Frontal cortex (tissue), 4 donors: Measurements from ENCODE around the gene CXXC5. TPM values are rescaled to one million over a fixed set of nuclear protein-coding genes. Genes with fewer than 3 reads are reported as not detected.
A peak's percentile ranks its signal among the peaks of the same experiment; 100 is the strongest.

Experiments
- DNase-seq, 2 donors: peaks; one replicate each; pipeline ENCODE4 v3.0.0; 2012; ENCODE audit warnings: low spot score in 2 of 2
- FAIRE-seq: peaks from 2 replicates; lab custom pipeline; 2012; peaks lifted over from hg19 to GRCh38; lab: Jason Lieb, UNC
- total RNA-seq: library from RNA; depleted of rRNA; stranded (reverse); fragments of >200 nt; gene quantifications from one replicate; pipeline ENCODE4 v1.2.3, GENCODE V29; 2014
- donor health status: control.
- donor health status: control.
- donor health status: control.

Gene CXXC5
- total RNA-seq, 1 donor from 2014 or later, result 38.7 TPM

- DNase-seq, result no peak
Observed at GRCh38 chr5:139688088-139688702, 40.0 kb downstream of the CXXC5 start.

GRCh38 chr5:139688751-139689372 is 40.7 kb downstream of the CXXC5 start:
- no peak for FAIRE-seq
- DNase-seq, result no peak

More at GRCh38 chr5:139688088-139688702, 40.0 kb downstream of the CXXC5 start:
- FAIRE-seq, result no peak

- FAIRE-seq (no peak), DNase-seq (no peak)
Observed at GRCh38 chr5:139689631-139690063, 41.5 kb downstream of the CXXC5 start.

GRCh38 chr5:139690064-139690802 is 42.1 kb downstream of the CXXC5 start:
- no peak for FAIRE-seq
- DNase-seq, result no peak

GRCh38 chr5:139690803-139691629 is 42.9 kb downstream of the CXXC5 start:
- no peak for FAIRE-seq

GRCh38 chr5:139692148-139692547 is 44.0 kb downstream of the CXXC5 start:
- FAIRE-seq, result no peak

More at GRCh38 chr5:139690803-139691629, 42.9 kb downstream of the CXXC5 start:
- no peak for DNase-seq

GRCh38 chr5:139692679-139693308 is 44.6 kb downstream of the CXXC5 start:
- DNase-seq (no peak), FAIRE-seq (no peak)

More at GRCh38 chr5:139692148-139692547, 44.0 kb downstream of the CXXC5 start:
- DNase-seq, result no peak

GRCh38 chr5:139693676-139694364 is 45.7 kb downstream of the CXXC5 start:
- no peak for FAIRE-seq

GRCh38 chr5:139694556-139695177 is 46.5 kb downstream of the CXXC5 start:
- no peak for FAIRE-seq
- no peak for DNase-seq

More at GRCh38 chr5:139693676-139694364, 45.7 kb downstream of the CXXC5 start:
- DNase-seq, result no peak

- FAIRE-seq, result no peak
- DNase-seq, result no peak
Observed at GRCh38 chr5:139695178-139695573, 47.0 kb downstream of the CXXC5 start.

GRCh38 chr5:139696167-139696893 is 48.2 kb downstream of the CXXC5 start:
- DNase-seq (no peak), FAIRE-seq (no peak)

GRCh38 chr5:139696894-139697658 is 48.9 kb downstream of the CXXC5 start:
- FAIRE-seq (no peak), DNase-seq (peak in 1 of 2 donors; percentile 72)

- DNase-seq (peak; percentile 72 to 77), FAIRE-seq (no peak)
Observed at GRCh38 chr5:139698490-139699146, 50.5 kb downstream of the CXXC5 start.

- DNase-seq (no peak), FAIRE-seq (no peak)
Observed at GRCh38 chr5:139699351-139699750, 51.2 kb downstream of the CXXC5 start.

- no peak for DNase-seq
- FAIRE-seq, result no peak
Observed at GRCh38 chr5:139700711-139701055, 52.5 kb downstream of the CXXC5 start.

GRCh38 chr5:139701056-139701741 is 53.0 kb downstream of the CXXC5 start:
- DNase-seq, result no peak
- FAIRE-seq, result no peak
